22Rv1 (cell line): ENCODE results near the gene TXLNA.

Experiments used
- ZFX ChIP-seq: fragments of 450-650 bp; IDR thresholded peaks from 2 replicates; pipeline ENCODE4 v1.6.1; 2017; ENCODE audit warnings: antibody characterized with exemption, borderline replicate concordance
- TF ChIP-seq, protein P1 (sequence below): fragments of 450-650 bp; IDR thresholded peaks from 2 replicates; pipeline ENCODE4 v1.5.1; 2017; ENCODE audit warnings: mild to moderate bottlenecking

DNA sequence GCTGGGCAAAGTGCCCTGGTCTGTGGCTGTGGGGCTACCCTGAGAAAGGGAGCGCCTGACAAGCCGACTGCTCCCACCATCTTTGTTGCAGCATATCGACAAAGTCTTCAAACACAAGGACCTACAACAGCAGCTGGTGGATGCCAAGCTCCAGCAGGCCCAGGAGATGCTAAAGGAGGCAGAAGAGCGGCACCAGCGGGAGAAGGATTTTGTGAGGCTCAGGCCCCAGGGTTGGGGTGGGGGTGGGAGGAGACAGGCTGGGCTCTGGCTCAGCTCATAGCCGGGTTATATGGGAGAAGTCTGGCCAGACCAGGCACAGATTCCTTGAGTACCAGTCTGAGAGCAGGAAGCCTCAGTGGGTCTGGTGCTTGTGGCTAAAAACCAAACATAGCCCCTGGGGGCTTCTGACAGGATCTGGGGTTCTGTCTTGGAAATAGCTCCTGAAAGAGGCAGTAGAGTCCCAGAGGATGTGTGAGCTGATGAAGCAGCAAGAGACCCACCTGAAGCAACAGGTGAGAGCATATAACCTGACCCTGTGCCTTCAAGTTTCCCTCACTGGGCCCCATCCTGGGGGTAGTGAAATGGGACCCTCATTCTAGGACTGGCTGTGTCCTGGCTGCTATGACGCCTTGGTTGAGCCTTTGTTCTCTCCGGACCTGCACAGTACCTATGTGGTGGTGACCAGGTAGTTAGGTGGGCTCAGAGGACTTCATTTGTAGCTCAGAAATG lies 12.9 kb downstream of the TXLNA start:
- TF ChIP-seq, protein P1, sequence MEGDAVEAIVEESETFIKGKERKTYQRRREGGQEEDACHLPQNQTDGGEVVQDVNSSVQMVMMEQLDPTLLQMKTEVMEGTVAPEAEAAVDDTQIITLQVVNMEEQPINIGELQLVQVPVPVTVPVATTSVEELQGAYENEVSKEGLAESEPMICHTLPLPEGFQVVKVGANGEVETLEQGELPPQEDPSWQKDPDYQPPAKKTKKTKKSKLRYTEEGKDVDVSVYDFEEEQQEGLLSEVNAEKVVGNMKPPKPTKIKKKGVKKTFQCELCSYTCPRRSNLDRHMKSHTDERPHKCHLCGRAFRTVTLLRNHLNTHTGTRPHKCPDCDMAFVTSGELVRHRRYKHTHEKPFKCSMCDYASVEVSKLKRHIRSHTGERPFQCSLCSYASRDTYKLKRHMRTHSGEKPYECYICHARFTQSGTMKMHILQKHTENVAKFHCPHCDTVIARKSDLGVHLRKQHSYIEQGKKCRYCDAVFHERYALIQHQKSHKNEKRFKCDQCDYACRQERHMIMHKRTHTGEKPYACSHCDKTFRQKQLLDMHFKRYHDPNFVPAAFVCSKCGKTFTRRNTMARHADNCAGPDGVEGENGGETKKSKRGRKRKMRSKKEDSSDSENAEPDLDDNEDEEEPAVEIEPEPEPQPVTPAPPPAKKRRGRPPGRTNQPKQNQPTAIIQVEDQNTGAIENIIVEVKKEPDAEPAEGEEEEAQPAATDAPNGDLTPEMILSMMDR = no peak
- no peak for TF ChIP-seq ZFX
